GM12873 (cell line): ENCODE data around the gene SPINK5.

Experiments
- CTCF ChIP-seq: IDR thresholded peaks from 2 replicates; pipeline ENCODE4 v1.5.1; 2012; ENCODE audit warnings: low read depth, mild to moderate bottlenecking, moderate library complexity, low read length, control low read depth; ENCODE audit not compliant: insufficient read depth; ENCODE audit errors: missing control alignments

The SPINK5 gene

GRCh38 chr5:148152781-148153180, 89.0 kb downstream of the SPINK5 start:
- no peak for TF ChIP-seq CTCF

- no peak for TF ChIP-seq CTCF
Observed at GRCh38 chr5:148156609-148157008, 92.8 kb downstream of the SPINK5 start.

- TF ChIP-seq CTCF: no peak
Observed at GRCh38 chr5:148162038-148162437, 98.3 kb downstream of the SPINK5 start.

DNA sequence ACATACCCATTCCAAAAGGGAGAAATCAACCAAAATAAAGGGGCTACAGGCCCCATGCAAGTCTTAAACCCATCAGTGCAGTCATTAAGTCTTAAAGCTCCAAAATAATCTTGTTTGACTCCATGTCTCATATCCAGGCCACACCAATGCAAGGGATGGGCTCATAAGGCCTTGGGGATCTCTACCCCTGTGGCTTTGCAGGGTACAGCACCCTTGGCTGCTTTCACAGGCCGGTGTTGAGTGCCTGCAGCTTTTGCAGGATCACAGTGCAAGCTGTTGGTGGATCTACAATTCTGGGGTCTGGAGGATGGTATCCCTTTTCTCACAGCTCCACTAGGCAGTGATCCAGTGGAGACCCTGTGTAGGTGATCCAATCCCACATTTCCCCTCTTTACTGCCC, 99.6 kb downstream of the SPINK5 start:
- TF ChIP-seq CTCF: peak; percentile 12

DNA sequence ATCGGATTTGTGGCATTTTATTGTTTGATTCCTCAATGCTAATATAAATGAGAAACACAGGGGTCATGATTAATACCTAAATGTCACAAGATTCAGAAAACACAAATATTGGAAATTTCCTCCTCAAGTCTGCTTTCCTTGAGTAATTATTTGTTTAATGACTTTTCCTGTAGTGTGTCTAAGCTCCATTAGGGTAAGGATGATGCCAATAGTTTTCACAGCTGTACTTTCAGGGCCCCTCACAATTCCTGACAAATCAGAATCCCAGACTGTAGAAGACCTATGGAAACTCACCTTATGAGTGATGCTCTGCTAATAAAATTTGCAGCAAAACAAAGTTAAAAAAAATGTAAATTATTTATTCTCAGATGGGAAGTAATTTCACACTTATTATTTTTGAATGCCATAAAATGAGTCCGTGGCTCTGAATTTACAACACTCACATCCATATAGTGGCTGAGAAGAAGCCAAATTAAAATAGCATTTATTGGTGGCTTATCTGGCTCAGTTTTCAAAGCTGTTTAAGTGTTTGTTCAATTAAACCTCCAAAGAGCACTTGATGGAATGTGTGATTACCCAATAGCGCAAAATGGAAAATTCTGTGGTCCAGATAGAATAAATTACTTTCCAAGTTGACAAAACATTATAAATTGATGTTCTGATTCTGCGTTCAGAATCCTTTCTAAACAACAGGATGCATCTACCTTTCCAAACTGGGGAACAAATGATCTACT, 102.9 kb downstream of the SPINK5 start:
- no peak for TF ChIP-seq CTCF

DNA sequence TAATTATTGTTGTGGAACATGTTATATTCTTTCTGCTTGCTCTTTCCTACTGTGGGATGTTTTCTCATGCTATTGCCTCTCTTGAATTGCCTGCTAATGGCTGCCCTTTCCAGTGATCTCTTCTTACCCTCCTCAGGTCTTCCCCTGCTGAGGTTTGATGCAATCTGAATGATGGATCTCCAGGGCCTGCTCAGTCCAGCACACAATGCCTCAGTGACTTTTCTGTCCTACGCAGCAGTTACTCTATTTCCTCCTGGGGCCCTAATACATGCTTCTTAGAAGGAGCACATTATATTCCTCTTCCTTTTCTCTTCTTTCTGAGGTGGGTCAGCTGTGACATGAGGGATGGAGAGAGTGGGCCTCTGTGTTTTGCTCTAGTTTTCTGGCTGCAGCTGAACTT, 104.5 kb downstream of the SPINK5 start, which contains the start of gene SPINK14:
TSS of gene SPINK14 (plus strand) at position 301 of the 400 bp plus-strand sequence. CDS start 1,187 bp downstream, outside the sequence.
- no peak for TF ChIP-seq CTCF

DNA sequence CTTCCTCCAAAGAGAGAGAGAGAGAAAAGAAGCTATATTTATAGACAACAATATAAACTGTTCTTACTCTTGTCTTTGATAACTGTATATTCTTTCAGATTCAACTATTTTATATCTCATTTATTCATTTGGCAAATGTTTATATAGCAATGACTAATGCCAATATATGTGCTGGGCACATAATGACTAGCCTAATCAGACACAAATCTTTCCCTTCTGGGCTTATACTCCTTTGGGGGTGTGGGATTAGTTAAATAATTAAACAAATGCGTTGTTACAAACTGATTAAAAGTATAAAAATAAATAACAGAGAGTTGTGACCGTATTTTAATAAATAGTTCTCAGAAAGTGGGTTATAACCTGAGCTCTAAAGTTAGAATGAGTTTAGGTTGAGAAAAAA, 108.6 kb downstream of the SPINK5 start:
- no peak for TF ChIP-seq CTCF
